Measurements from ENCODE around the gene TNPO3.

TNPO3 gene

DNA sequence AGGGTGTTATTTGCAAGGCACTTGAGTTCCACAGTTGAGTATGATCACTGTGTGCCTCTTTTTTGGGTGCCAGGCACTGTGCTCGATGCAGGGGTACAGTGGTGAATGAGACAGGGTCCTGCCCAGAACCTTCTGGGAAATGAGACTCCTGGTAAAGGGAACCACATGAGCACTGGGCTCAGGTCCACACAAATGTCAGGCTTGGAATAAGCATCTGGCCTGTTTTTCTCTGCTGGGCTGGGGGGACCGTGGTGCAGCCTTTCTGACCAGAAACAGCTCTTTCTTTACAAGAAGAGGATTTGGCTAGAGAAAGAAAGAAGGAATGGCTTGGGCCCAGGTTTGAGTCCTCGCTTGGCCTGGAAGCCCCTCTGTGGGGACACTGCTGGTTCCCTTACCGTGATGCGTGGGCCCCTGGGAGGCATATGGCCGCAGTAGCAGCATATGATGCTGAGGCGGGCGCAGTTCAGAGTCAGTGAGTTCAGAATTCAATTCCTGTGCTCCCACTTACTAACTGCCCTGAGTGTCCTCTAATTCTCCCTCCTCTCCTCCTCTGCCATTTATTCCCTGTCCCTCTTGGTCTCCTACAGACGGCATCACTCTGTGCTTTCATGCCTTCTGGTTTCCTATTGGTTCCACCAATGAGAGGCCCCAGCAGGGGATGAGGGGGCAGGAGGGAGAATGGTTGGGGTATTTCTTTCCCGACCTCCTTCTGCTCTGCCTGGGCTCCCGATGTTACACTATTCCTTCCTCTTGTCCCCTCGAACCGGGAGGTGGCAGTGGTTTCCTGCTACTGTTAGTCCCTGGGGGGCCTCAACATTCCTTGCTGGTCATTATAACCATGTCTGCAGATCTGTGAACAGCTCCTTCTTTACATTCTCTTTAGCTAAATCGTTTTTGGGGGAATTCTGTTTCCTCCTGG is 134.8 kb downstream of the TNPO3 start:
- Histone ChIP-seq H3K4me2 (ENCODE audit: low read length) (no peak overlapping the region), H2AFZ (ENCODE audit: low read depth, low read length) (no peak overlapping the region), H3K9me3 (ENCODE audit: insufficient read depth, low read length) (no peaks in the 10 kb centered on the region), H3K27me3 (ENCODE audit: low read depth, low read length) (peaks cover 13% of the 10 kb centered on the region; the same call in 1 of the 2 replicates), H3K36me3 (replicated peaks; ENCODE audit: low read depth, low read length) (no peaks in the 10 kb centered on the region), H3K4me1 (ENCODE audit: low read length) (peaks cover 28% of the 10 kb centered on the region), H3K9ac (ENCODE audit: low read length) (no peak overlapping the region), H3K4me3 (ENCODE audit: low read length) (no peak overlapping the region), H4K20me1 (ENCODE audit: insufficient read depth, low read length) (no peaks in the 10 kb centered on the region), H3K79me2 (ENCODE audit: low read length) (no peaks in the 10 kb centered on the region), H3K27ac (ENCODE audit: low read length) (no peak overlapping the region)
- TF ChIP-seq EZH2phosphoT487 (IDR thresholded peaks at IDR 0.05; ENCODE audit: low read depth), result no peak
- TF ChIP-seq, protein P1, sequence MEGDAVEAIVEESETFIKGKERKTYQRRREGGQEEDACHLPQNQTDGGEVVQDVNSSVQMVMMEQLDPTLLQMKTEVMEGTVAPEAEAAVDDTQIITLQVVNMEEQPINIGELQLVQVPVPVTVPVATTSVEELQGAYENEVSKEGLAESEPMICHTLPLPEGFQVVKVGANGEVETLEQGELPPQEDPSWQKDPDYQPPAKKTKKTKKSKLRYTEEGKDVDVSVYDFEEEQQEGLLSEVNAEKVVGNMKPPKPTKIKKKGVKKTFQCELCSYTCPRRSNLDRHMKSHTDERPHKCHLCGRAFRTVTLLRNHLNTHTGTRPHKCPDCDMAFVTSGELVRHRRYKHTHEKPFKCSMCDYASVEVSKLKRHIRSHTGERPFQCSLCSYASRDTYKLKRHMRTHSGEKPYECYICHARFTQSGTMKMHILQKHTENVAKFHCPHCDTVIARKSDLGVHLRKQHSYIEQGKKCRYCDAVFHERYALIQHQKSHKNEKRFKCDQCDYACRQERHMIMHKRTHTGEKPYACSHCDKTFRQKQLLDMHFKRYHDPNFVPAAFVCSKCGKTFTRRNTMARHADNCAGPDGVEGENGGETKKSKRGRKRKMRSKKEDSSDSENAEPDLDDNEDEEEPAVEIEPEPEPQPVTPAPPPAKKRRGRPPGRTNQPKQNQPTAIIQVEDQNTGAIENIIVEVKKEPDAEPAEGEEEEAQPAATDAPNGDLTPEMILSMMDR (IDR thresholded peaks at IDR 0.05; ENCODE audit: low read depth, low read length), result no peak

GRCh38 chr7:128919241-128919640 is 135.7 kb downstream of the TNPO3 start:
- Histone ChIP-seq H3K27me3 (ENCODE audit: low read depth, low read length) (peaks cover 13% of the 10 kb centered on the region; the same call in 1 of the 2 replicates), H3K36me3 (replicated peaks; ENCODE audit: low read depth, low read length) (no peaks in the 10 kb centered on the region), H3K9ac (ENCODE audit: low read length) (no peak overlapping the region), H3K27ac (ENCODE audit: low read length) (no peak overlapping the region), H2AFZ (ENCODE audit: low read depth, low read length) (no peak overlapping the region), H4K20me1 (ENCODE audit: insufficient read depth, low read length) (no peaks in the 10 kb centered on the region), H3K79me2 (ENCODE audit: low read length) (no peaks in the 10 kb centered on the region), H3K4me2 (ENCODE audit: low read length) (no peak overlapping the region), H3K9me3 (ENCODE audit: insufficient read depth, low read length) (no peaks in the 10 kb centered on the region), H3K4me1 (ENCODE audit: low read length) (peaks cover 26% of the 10 kb centered on the region), H3K4me3 (ENCODE audit: low read length) (no peak overlapping the region)
- TF ChIP-seq, protein P1 (IDR thresholded peaks at IDR 0.05; ENCODE audit: low read depth, low read length), result no peak
- no peak for TF ChIP-seq EZH2phosphoT487 (IDR thresholded peaks at IDR 0.05; ENCODE audit: low read depth)

DNA sequence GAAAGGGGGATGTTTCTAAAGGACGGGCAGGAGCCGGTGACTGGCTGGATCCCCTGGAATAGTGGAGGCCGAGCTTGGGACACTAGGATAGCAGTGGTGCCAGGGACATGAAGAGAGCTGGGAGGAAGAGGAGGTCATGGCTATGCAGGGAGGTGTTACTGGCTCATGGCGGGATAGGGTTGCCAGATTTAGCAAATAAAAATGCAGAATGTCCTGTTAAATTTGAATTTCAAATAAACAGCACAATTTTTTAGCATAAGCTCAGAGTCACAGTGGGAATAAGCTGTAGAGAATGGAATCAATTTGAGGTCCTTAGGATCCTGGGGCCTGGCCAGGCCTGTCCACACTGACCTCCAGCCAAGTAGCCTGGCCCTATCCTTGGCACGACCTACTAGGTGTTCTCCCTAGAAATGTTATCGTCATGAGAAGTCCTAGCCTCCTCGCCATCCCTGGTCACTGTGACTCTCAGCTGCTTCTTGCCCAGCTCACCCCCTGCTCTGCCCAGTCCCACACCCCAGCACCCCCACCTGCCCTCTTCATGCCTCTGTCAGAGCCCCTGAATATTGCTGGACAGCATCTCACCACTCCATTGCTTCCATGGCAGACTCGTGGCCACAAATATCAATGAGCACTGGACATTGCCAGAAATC is 136.8 kb downstream of the TNPO3 start:
- no peak for TF ChIP-seq EZH2phosphoT487 (IDR thresholded peaks at IDR 0.05; ENCODE audit: low read depth)
- TF ChIP-seq, protein P1 (IDR thresholded peaks at IDR 0.05; ENCODE audit: low read depth, low read length), result no peak
- Histone ChIP-seq H4K20me1 (ENCODE audit: insufficient read depth, low read length) (no peaks in the 10 kb centered on the region), H3K9me3 (ENCODE audit: insufficient read depth, low read length) (no peaks in the 10 kb centered on the region), H3K4me2 (ENCODE audit: low read length) (no peak overlapping the region), H3K4me1 (ENCODE audit: low read length) (peaks cover 33% of the 10 kb centered on the region), H3K4me3 (ENCODE audit: low read length) (no peak overlapping the region), H3K36me3 (replicated peaks; ENCODE audit: low read depth, low read length) (no peaks in the 10 kb centered on the region), H3K27me3 (ENCODE audit: low read depth, low read length) (peaks cover 13% of the 10 kb centered on the region; the same call in 1 of the 2 replicates), H3K27ac (ENCODE audit: low read length) (no peak overlapping the region), H2AFZ (ENCODE audit: low read depth, low read length) (no peak overlapping the region), H3K9ac (ENCODE audit: low read length) (no peak overlapping the region), H3K79me2 (ENCODE audit: low read length) (no peaks in the 10 kb centered on the region)

DNA sequence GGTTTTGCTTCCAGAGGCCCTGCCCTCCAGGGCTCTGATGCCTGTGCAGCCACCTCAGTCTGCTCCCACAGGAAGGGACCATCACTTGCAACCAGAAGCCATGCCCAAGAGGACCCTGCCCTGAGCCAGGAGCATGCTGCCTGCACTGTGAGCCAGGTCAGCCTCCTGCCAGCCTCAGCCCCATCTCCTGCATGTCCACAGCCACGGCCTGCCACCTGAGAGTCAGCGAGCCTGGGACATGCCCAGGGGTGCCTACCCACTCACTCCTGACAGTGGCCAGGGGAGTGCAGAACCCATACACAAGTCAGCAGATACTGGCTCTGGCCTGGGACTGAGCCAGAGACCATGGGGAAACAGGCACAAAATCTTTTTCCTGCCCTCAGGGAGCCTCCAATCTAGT is 137.8 kb downstream of the TNPO3 start:
- Histone ChIP-seq H3K36me3 (replicated peaks; ENCODE audit: low read depth, low read length) (no peaks in the 10 kb centered on the region), H2AFZ (ENCODE audit: low read depth, low read length) (no peak overlapping the region), H3K4me2 (ENCODE audit: low read length) (no peak overlapping the region), H4K20me1 (ENCODE audit: insufficient read depth, low read length) (no peaks in the 10 kb centered on the region), H3K27me3 (ENCODE audit: low read depth, low read length) (peaks cover 6% of the 10 kb centered on the region; the same call in 1 of the 2 replicates), H3K9me3 (ENCODE audit: insufficient read depth, low read length) (no peaks in the 10 kb centered on the region), H3K4me3 (ENCODE audit: low read length) (no peak overlapping the region), H3K27ac (ENCODE audit: low read length) (no peak overlapping the region), H3K79me2 (ENCODE audit: low read length) (no peaks in the 10 kb centered on the region), H3K4me1 (ENCODE audit: low read length) (peaks cover 40% of the 10 kb centered on the region), H3K9ac (ENCODE audit: low read length) (no peak overlapping the region)
- no peak for TF ChIP-seq EZH2phosphoT487 (IDR thresholded peaks at IDR 0.05; ENCODE audit: low read depth)
- TF ChIP-seq, protein P1 (IDR thresholded peaks at IDR 0.05; ENCODE audit: low read depth, low read length), result no peak

Data from OCI-LY3 (cell line).